Karpas-422 (cell line): ENCODE data around the gene BEX3. TPM values are rescaled to one million over a fixed set of nuclear protein-coding genes. Genes with fewer than 3 reads are reported as not detected.

Source experiments
- DNase-seq: peaks from one replicate; pipeline ENCODE4 v3.0.0-alpha.2; 2015
- H2AFZ ChIP-seq: fragments of 200-600 bp; sonication (generic); 2 replicates; pipeline ENCODE4 v1.6.1; 2014; ENCODE audit warnings: antibody characterized with exemption, low read length, mixed read lengths
- H3K27ac ChIP-seq: fragments of 200-600 bp; sonication (generic); 2 replicates; pipeline ENCODE4 v1.5.1; 2014; ENCODE audit warnings: mild to moderate bottlenecking, low read length, moderate library complexity
- H3K27me3 ChIP-seq: fragments of 200-600 bp; sonication (generic); 2 replicates; pipeline ENCODE4 v1.6.1; 2014; ENCODE audit warnings: low read length, mixed read lengths
- H3K36me3 ChIP-seq: fragments of 200-600 bp; sonication (generic); 2 replicates; pipeline ENCODE4 v1.6.1; 2014; ENCODE audit warnings: low read length, mixed read lengths; ENCODE audit not compliant: insufficient read depth
- H3K4me1 ChIP-seq: fragments of 200-600 bp; sonication (generic); 2 replicates; pipeline ENCODE4 v1.6.1; 2014; ENCODE audit warnings: mild to moderate bottlenecking, low read length, mixed read lengths
- H3K4me2 ChIP-seq: fragments of 200-600 bp; sonication (generic); 2 replicates; pipeline ENCODE4 v1.6.1; 2014; ENCODE audit warnings: low read length, low read depth, mild to moderate bottlenecking; ENCODE audit not compliant: poor library complexity, severe bottlenecking
- H3K4me3 ChIP-seq: fragments of 200-600 bp; sonication (generic); 2 replicates; pipeline ENCODE4 v1.5.1; 2014; ENCODE audit warnings: mild to moderate bottlenecking, antibody characterized with exemption, low read length, mixed read lengths
- H3K79me2 ChIP-seq: fragments of 200-600 bp; sonication (generic); 2 replicates; pipeline ENCODE4 v1.6.1; 2014; ENCODE audit warnings: mild to moderate bottlenecking, low read length, mixed read lengths
- H3K9ac ChIP-seq: fragments of 200-600 bp; sonication (generic); 2 replicates; pipeline ENCODE4 v1.6.0; 2014; ENCODE audit warnings: low read length
- H3K9me2 ChIP-seq: fragments of 200-600 bp; sonication (generic), shearing (Covaris generic); replicated peaks from 2 replicates; pipeline ENCODE4 v1.6.0; 2014; ENCODE audit warnings: mild to moderate bottlenecking, low read length, moderate library complexity; ENCODE audit not compliant: insufficient read depth
- H3K9me3 ChIP-seq: fragments of 300-700, 200-600 bp; sonication (generic); 2 replicates; pipeline ENCODE4 v1.6.1; 2014; ENCODE audit warnings: low read length, mixed read lengths
- H4K20me1 ChIP-seq: fragments of 200-600 bp; sonication (generic); 2 replicates; pipeline ENCODE4 v1.6.1; 2014; ENCODE audit warnings: mild to moderate bottlenecking, antibody characterized with exemption, low read length, low read depth; ENCODE audit not compliant: insufficient read depth
- total RNA-seq: library from RNA; depleted of rRNA; stranded (reverse); fragments of >200 nt; shearing (Covaris generic); gene quantifications from 2 replicates; pipeline ENCODE4 v1.2.3, GENCODE V29; 2014; ENCODE audit warnings: low replicate concordance

Gene BEX3
- total RNA-seq, 1 experiment from 2014 or later: not detected

- H3K4me3 ChIP-seq: no peak overlapping the region
- no peak overlapping the region for H3K9ac ChIP-seq
- no peaks in the 10 kb centered on the region for H3K27me3 ChIP-seq
- no peaks in the 10 kb centered on the region for H4K20me1 ChIP-seq
- no peak overlapping the region for H2AFZ ChIP-seq
- no peaks in the 10 kb centered on the region for H3K79me2 ChIP-seq
- no peaks in the 10 kb centered on the region for H3K9me2 ChIP-seq
- H3K4me2 ChIP-seq: no peak overlapping the region
- no peaks in the 10 kb centered on the region for H3K4me1 ChIP-seq
- DNase-seq: no peak
- H3K36me3 ChIP-seq: no peaks in the 10 kb centered on the region
- no peaks in the 10 kb centered on the region for H3K9me3 ChIP-seq
- no peak overlapping the region for H3K27ac ChIP-seq
These were observed 13.3 kb upstream of the BEX3 start for GRCh38 chrX:103363046-103363445.

DNA sequence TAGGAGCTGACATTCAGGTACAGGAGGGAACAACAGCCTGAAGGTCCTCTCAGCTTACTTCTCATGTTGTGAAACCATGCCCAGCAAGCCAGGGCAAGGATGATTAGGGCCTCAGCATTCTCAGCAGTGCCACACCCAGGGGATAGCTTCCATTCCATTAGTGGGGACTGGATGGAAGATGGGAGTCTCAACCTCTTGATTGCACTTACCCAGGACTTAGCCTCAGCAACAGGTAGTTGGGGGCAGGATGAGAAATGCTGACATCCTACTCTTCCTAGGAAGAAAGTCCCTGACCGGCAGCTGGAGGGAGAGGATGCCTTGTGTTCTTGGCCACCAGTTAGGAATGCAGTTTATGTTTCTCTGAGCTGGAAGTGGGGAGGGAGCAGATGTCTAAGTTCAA lies 8.8 kb upstream of the BEX3 start:
- Histone ChIP-seq H3K9ac (no peak overlapping the region), H3K27ac (no peak overlapping the region), H3K4me1 (no peaks in the 10 kb centered on the region), H3K27me3 (no peaks in the 10 kb centered on the region), H4K20me1 (no peaks in the 10 kb centered on the region), H3K9me3 (no peaks in the 10 kb centered on the region), H3K79me2 (no peaks in the 10 kb centered on the region), H2AFZ (no peak overlapping the region), H3K36me3 (no peaks in the 10 kb centered on the region), H3K9me2 (no peaks in the 10 kb centered on the region), H3K4me3 (no peak overlapping the region), H3K4me2 (no peak overlapping the region)
- no peak for DNase-seq

DNA sequence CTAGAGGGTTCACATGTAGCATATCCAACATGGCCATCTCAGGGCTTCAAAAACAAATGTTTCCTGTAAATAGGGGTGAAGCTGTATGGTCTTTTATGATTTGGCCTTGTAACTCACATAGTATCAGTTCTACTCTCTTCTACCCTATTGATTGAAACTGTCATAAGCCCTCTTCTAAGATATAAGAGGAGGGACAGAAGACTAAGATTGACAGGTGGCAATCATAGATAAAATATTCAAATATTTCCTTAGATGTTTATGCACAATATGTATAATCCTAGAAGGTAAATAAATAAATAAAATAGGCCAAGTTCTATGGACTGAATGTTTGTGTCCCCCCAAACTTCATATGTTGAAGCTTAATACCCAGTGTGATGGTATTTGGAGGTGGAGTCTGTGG lies 6.9 kb upstream of the BEX3 start:
- H3K4me1 ChIP-seq: no peaks in the 10 kb centered on the region
- H3K4me2 ChIP-seq: no peak overlapping the region
- no peak overlapping the region for H3K4me3 ChIP-seq
- H3K9ac ChIP-seq: no peak overlapping the region
- H3K79me2 ChIP-seq: no peaks in the 10 kb centered on the region
- no peak overlapping the region for H2AFZ ChIP-seq
- no peaks in the 10 kb centered on the region for H3K9me2 ChIP-seq
- no peak overlapping the region for H3K27ac ChIP-seq
- DNase-seq: no peak
- H3K9me3 ChIP-seq: no peaks in the 10 kb centered on the region
- H4K20me1 ChIP-seq: no peaks in the 10 kb centered on the region
- H3K36me3 ChIP-seq: no peaks in the 10 kb centered on the region
- no peaks in the 10 kb centered on the region for H3K27me3 ChIP-seq

DNA sequence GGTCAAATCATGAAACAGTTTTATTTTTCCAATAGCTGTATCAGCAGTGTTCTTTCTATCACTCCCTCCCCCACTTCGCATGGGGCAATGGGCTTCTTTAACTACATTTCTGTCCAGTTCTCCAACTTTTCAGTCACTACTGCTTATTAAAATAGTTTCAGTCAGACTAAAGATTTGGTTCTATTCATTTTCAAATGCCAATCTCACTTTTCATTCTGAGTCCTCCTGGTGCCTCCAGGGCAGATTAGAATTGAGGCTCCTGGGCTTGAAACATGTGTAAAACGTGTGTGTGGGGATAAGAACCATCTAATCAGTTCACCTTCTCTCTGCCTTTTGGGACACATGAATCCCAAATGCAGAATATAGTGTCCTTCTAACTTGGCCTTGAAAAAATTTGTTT lies 3.5 kb upstream of the BEX3 start:
- Histone ChIP-seq H3K9me3 (no peaks in the 10 kb centered on the region), H4K20me1 (no peaks in the 10 kb centered on the region), H3K4me1 (no peaks in the 10 kb centered on the region), H3K36me3 (no peaks in the 10 kb centered on the region), H3K9me2 (no peaks in the 10 kb centered on the region), H3K27ac (no peak overlapping the region), H2AFZ (no peak overlapping the region), H3K4me2 (no peak overlapping the region), H3K9ac (no peak overlapping the region), H3K27me3 (no peaks in the 10 kb centered on the region), H3K4me3 (no peak overlapping the region), H3K79me2 (no peaks in the 10 kb centered on the region)
- DNase-seq: no peak

DNA sequence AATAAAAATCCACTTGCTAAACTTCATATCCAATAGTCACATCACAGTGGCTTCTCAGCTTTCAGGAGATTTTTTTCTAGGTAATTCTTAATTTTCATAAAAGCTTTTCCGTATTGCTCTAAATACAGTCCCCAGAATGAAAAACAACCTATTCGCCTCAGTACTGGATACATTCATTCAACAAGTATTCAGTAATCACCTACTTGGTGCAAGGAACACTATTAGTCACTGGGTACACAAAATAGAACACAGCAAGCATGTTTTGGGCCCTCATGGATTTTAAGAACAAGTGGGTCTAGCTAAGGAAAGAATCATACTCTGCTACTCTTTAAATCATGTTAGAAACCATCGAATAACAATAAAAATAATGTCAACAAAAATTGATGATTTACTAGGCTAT lies 2.8 kb upstream of the BEX3 start:
- H4K20me1 ChIP-seq: no peaks in the 10 kb centered on the region
- no peaks in the 10 kb centered on the region for H3K9me2 ChIP-seq
- no peak overlapping the region for H3K27ac ChIP-seq
- H3K4me2 ChIP-seq: no peak overlapping the region
- H3K9me3 ChIP-seq: no peaks in the 10 kb centered on the region
- DNase-seq: no peak
- H3K27me3 ChIP-seq: no peaks in the 10 kb centered on the region
- H2AFZ ChIP-seq: no peak overlapping the region
- H3K79me2 ChIP-seq: no peaks in the 10 kb centered on the region
- H3K4me1 ChIP-seq: no peaks in the 10 kb centered on the region
- no peak overlapping the region for H3K9ac ChIP-seq
- H3K36me3 ChIP-seq: no peaks in the 10 kb centered on the region
- no peak overlapping the region for H3K4me3 ChIP-seq

DNA sequence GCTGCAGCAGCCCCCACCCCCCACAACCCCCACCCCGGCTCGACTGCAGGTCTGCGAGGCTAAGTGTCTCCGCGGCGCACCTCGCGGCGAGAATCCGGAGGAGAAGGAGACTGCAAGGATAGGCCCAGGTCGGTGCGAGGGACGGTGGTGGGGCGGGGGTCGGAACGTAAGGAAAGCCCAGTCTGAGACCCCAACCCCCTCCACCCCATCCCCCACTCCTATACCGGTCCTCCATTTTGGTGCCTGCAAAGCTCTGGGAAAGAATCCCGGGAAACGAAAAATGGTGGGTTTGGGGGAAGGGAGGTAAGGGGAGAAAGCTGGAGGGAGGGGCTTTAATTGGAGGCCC lies 614 bp downstream of the BEX3 start:
- H3K4me1 ChIP-seq: no peaks in the 10 kb centered on the region
- no peak for DNase-seq
- no peak overlapping the region for H3K4me3 ChIP-seq
- no peak overlapping the region for H3K27ac ChIP-seq
- H2AFZ ChIP-seq: no peak overlapping the region
- H3K9ac ChIP-seq: no peak overlapping the region
- H3K9me2 ChIP-seq: no peaks in the 10 kb centered on the region
- H3K27me3 ChIP-seq: no peaks in the 10 kb centered on the region
- H3K36me3 ChIP-seq: no peaks in the 10 kb centered on the region
- no peak overlapping the region for H3K4me2 ChIP-seq
- H3K79me2 ChIP-seq: no peaks in the 10 kb centered on the region
- no peaks in the 10 kb centered on the region for H4K20me1 ChIP-seq
- H3K9me3 ChIP-seq: no peaks in the 10 kb centered on the region

- H3K79me2 ChIP-seq: no peaks in the 10 kb centered on the region
- H3K4me3 ChIP-seq: no peak overlapping the region
- H2AFZ ChIP-seq: no peak overlapping the region
- H3K4me2 ChIP-seq: no peak overlapping the region
- H4K20me1 ChIP-seq: no peaks in the 10 kb centered on the region
- H3K9ac ChIP-seq: no peak overlapping the region
- H3K27ac ChIP-seq: no peak overlapping the region
- H3K4me1 ChIP-seq: no peaks in the 10 kb centered on the region
- H3K9me3 ChIP-seq: no peaks in the 10 kb centered on the region
- H3K36me3 ChIP-seq: no peaks in the 10 kb centered on the region
- H3K9me2 ChIP-seq: no peaks in the 10 kb centered on the region
- DNase-seq: no peak
- no peaks in the 10 kb centered on the region for H3K27me3 ChIP-seq
These were observed 2.7 kb downstream of the BEX3 start for GRCh38 chrX:103378990-103379389.

DNA sequence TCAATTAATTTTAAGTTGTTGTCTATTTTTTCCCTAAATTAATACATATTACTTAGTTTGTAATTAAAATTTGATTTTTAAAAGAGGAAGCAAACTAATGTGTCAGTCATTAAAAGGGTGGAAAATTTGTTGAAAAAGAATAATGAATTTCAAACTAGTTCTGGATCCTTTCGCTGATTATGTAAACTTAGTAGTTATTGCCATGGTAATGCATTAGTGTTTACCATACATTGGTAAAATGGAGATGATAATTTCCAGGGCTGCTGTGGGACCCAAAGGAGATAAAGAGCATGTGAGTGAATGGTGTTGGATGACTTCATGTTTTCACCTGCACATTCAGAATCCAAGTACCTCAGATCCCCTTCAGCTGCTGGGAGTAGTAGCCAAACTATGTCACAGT lies 6.5 kb downstream of the BEX3 start:
- Histone ChIP-seq H3K9me3 (no peaks in the 10 kb centered on the region), H3K79me2 (no peaks in the 10 kb centered on the region), H3K27ac (no peak overlapping the region), H3K4me3 (no peak overlapping the region), H4K20me1 (no peaks in the 10 kb centered on the region), H3K4me2 (no peak overlapping the region), H2AFZ (no peak overlapping the region), H3K9ac (no peak overlapping the region), H3K36me3 (no peaks in the 10 kb centered on the region), H3K4me1 (no peaks in the 10 kb centered on the region), H3K27me3 (no peaks in the 10 kb centered on the region), H3K9me2 (no peaks in the 10 kb centered on the region)
- no peak for DNase-seq

DNA sequence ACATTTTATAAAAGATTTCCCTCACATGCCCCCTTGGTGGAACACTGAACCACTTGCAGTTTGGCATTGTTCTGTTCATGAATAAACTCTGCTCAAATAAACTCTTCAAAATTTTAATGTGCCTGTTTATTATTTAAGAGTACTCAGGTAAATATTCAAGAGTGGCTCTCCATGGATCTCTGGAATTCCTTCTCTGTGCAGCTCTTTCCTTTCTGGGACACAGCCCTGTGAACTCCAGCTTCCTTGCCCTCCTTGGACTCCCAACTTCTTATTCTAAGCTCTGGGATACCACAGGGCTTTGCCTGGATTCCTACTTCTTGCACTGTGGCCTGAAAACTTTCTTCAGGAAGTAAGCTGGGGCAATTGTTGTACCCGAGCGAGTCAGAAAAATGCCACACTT lies 8.3 kb downstream of the BEX3 start:
- H2AFZ ChIP-seq: no peak overlapping the region

More for the DNA sequence above, 8.3 kb downstream of the BEX3 start:
- H3K9me3 ChIP-seq: no peaks in the 10 kb centered on the region
- no peaks in the 10 kb centered on the region for H3K4me1 ChIP-seq
- no peak overlapping the region for H3K4me3 ChIP-seq
- no peak overlapping the region for H3K27ac ChIP-seq
- H3K36me3 ChIP-seq: no peaks in the 10 kb centered on the region
- H3K9me2 ChIP-seq: no peaks in the 10 kb centered on the region
- no peaks in the 10 kb centered on the region for H3K79me2 ChIP-seq
- no peak overlapping the region for H3K9ac ChIP-seq
- no peak overlapping the region for H3K4me2 ChIP-seq
- H3K27me3 ChIP-seq: no peaks in the 10 kb centered on the region
- DNase-seq: no peak
- no peaks in the 10 kb centered on the region for H4K20me1 ChIP-seq
